VCaP (cell line): ENCODE results near the gene HSD17B2.

ENCODE experiments used
- H3K27ac ChIP-seq: fragments of 450-650 bp; 2 replicates; pipeline ENCODE4 v1.5.1; 2017
- CTCF ChIP-seq: fragments of 450-650 bp; conservative IDR thresholded peaks from 2 replicates; pipeline ENCODE4 v1.5.1; 2017; ENCODE audit warnings: mild to moderate bottlenecking, moderate library complexity

HSD17B2 gene

DNA sequence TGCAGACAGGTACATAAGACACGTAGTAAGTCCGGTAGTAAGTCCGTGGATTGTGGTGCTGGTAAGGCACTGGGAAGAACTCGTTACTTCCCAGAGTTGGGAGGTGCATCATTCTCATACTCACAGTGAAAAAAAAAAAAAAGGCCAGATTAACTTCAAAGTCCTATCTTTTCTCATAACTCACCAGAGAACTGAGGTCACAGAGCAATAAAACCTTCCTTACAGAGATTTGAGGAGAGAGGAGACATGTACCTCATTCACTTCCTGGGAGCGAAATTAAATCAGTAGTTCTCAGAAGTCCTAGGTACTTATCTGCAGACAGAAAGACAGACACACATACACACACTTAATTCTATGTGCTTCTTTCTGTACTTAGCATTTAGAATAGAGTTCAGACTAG, 112.5 kb downstream of the HSD17B2 start:
- TF ChIP-seq CTCF, result no peak
- H3K27ac ChIP-seq, result no peak overlapping the region
